Effector memory CD8-positive, alpha-beta T cell (primary cell): ENCODE results near the gene NTNG2.

Experiments used
- ATAC-seq: fragments of 150-1000 bp; cut with Tn5 transposase; replicated peaks from 2 replicates; pipeline ENCODE4 v1.10.0; 2021; ENCODE audit warnings: mild to moderate bottlenecking, moderate library complexity
- DNase-seq, 3 experiments: peaks; one replicate each; pipeline ENCODE4 v3.0.0; 2021
- H3K27ac Mint-ChIP-seq, 2 donors: one replicate each; pipeline ENCODE4 v1.8.0; 2022; ENCODE audit warnings: mild to moderate bottlenecking in 2 of 2, mixed read lengths in 2 of 2, moderate library complexity in 2 of 2
- H3K27me3 Mint-ChIP-seq, 2 donors: one replicate each; pipeline ENCODE4 v1.8.0; 2022; ENCODE audit warnings: mixed read lengths in 2 of 2
- H3K36me3 Mint-ChIP-seq: one replicate; pipeline ENCODE4 v1.8.0; 2022; ENCODE audit warnings: mild to moderate bottlenecking, moderate library complexity, mixed read lengths; ENCODE audit not compliant: insufficient read depth
- H3K4me1 Mint-ChIP-seq, 2 donors: one replicate each; pipeline ENCODE4 v1.8.0; 2022; ENCODE audit warnings: low read depth in 2 of 2, mixed read lengths in 2 of 2
- H3K4me3 Mint-ChIP-seq, 2 donors: one replicate each; pipeline ENCODE4 v1.8.0; 2022; ENCODE audit warnings: mild to moderate bottlenecking in 2 of 2, mixed read lengths in 2 of 2, moderate library complexity in 2 of 2
- H3K9me3 Mint-ChIP-seq, 2 donors: one replicate each; pipeline ENCODE4 v1.8.0; 2022; ENCODE audit warnings: mixed read lengths in 2 of 2

NTNG2 gene

DNA sequence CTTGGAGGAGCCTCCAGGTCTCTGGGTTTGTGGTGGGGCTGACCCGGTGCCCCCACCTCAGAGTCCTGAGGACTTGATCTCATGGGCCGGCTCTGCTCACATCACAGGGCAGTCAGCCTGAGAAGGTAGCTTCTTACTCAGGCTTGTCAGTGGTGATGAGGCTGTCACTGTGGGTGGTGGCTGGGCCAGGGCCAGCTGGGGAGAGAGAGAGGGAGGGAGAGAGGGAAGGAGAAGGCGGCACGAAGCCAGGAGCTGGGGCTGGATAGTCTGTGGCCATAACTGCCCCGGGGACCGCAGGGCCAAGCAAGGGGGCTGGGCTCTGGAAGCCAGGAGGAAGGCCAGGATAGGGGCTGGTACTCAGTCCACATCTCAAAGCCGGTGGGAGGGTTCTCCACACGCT, 6.5 kb downstream of the NTNG2 start:
- no peak for DNase-seq
- peaks cover 19 to 44% of the 10 kb centered on the region in 2 donors for H3K27me3 Mint-ChIP-seq
- ATAC-seq: no peak
- no peak overlapping the region for H3K27ac Mint-ChIP-seq
- no peaks in the 10 kb centered on the region for H3K9me3 Mint-ChIP-seq
- no peaks in the 10 kb centered on the region for H3K36me3 Mint-ChIP-seq
- H3K4me1 Mint-ChIP-seq: peaks cover 4 to 6% of the 10 kb centered on the region in 2 donors
- no peak overlapping the region for H3K4me3 Mint-ChIP-seq

DNA sequence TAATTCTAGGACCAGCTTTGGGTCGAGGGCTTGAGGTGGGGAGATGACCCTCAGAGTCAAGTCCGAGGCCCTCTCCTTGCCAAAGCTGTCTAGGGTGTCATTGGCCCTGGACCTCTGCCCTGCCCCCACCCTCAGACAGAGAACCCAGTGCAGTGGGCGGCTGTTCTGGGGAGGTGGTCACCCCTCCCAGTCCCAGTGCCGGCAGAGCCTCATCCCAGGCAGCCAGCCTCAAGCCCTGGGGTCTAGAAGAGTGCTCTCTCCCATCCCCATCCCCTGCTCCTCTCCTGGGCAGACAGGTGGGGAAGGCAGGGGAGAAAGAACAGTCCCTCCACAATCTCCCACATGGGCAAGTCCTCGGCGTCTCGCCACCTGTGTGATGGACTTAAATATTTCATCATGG, 7.0 kb downstream of the NTNG2 start:
- no peaks in the 10 kb centered on the region for H3K9me3 Mint-ChIP-seq
- no peak overlapping the region for H3K27ac Mint-ChIP-seq
- H3K4me1 Mint-ChIP-seq: peaks cover 3 to 5% of the 10 kb centered on the region in 2 donors
- H3K36me3 Mint-ChIP-seq: no peaks in the 10 kb centered on the region
- ATAC-seq (no peak), DNase-seq (no peak)
- H3K4me3 Mint-ChIP-seq: no peak overlapping the region
- H3K27me3 Mint-ChIP-seq: peaks cover 17 to 44% of the 10 kb centered on the region in 2 donors

DNA sequence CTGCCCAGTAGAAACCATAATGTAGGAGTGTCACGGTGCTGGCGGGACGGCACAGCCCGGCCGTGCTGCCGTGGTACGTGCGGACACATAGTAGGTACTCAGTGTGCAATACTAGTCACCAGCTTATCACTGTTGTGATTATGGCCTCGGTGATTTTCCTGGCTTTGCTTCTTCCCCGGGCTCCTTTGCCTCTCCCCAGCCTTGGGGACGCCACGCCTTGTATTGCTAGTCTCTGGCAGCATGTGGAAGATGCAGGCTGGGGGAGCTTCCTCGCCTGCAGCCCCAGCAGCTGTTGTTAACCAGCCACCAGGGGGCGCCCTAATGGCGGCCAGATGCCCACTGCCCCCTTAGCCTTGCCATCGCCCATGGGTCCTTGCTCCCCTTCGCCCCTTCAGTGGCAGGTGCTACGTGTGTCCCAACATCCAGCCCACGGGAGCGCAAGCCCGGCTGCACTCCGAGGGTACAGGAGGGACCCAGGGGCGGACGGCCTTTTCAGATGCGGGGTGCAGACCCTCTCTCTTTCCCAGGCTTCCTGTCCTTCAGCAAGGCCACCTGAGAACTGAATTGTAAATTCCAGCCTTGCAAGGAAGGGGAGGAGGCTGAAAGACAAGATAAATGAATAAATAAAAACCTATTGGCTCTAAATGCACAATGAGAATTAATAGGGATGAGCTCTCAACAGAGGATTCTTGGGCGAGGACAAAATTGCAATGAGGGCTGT, 8.0 kb downstream of the NTNG2 start:
- ATAC-seq: peak; percentile 68
- peak; percentile 43 to 53 (median 48) for DNase-seq
- no peak overlapping the region for H3K4me3 Mint-ChIP-seq
- H3K36me3 Mint-ChIP-seq: no peaks in the 10 kb centered on the region
- H3K27ac Mint-ChIP-seq: no peak overlapping the region
- H3K27me3 Mint-ChIP-seq: peaks cover 8 to 37% of the 10 kb centered on the region in 2 donors
- H3K9me3 Mint-ChIP-seq: no peaks in the 10 kb centered on the region
- peaks cover 0 to 3% of the 10 kb centered on the region in 2 donors for H3K4me1 Mint-ChIP-seq

DNA sequence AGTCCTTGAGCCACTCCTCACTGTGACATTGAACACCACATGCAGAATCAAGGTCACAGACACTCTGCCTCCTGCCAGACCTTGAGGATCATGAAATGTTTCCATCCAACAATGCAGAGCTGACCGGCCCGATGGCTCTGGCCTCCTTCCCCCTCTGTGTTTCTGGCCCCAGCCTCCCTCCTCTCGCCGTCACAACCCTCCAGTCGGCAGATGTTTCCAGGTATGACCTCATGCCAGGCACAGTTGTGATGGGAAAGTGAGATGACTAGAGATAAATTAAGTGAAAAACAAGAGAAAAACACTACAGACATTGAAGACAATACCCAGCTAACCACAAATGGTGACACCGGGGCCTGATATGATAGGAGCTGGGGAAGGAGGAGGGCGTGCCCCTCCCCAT, 9.8 kb downstream of the NTNG2 start:
- no peak overlapping the region for H3K27ac Mint-ChIP-seq
- no peaks in the 10 kb centered on the region for H3K36me3 Mint-ChIP-seq
- peaks cover 4 to 18% of the 10 kb centered on the region in 2 donors for H3K27me3 Mint-ChIP-seq
- no peaks in the 10 kb centered on the region for H3K9me3 Mint-ChIP-seq
- DNase-seq: no peak
- H3K4me3 Mint-ChIP-seq: no peak overlapping the region
- peaks cover 0 to 2% of the 10 kb centered on the region in 2 donors for H3K4me1 Mint-ChIP-seq
- ATAC-seq: no peak

DNA sequence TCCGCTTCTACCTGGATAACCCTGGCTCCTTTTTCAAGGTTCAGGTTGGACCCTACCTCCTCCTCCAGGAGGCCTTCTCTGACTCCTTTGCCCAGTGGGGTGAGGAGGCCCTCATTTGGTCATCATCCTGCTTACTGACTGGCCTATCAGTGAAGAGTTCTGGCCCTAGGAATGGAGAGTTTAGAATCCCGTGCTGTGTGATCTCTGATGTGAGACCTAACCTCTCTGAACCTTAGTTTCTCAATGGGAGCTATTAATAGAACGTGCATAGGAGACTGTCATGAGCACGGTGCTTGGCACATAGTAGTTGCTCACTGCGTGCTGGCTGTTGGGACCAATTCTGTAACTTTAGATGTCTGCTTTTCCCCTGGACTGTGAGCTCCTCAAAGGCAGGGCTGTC, 10.3 kb downstream of the NTNG2 start:
- peaks cover 0 to 13% of the 10 kb centered on the region in 2 donors for H3K27me3 Mint-ChIP-seq
- no peak overlapping the region for H3K4me3 Mint-ChIP-seq
- no peak for DNase-seq
- H3K36me3 Mint-ChIP-seq: no peaks in the 10 kb centered on the region
- H3K9me3 Mint-ChIP-seq: no peaks in the 10 kb centered on the region
- peaks cover 0 to 2% of the 10 kb centered on the region in 2 donors for H3K4me1 Mint-ChIP-seq
- no peak overlapping the region for H3K27ac Mint-ChIP-seq
- ATAC-seq: no peak

DNA sequence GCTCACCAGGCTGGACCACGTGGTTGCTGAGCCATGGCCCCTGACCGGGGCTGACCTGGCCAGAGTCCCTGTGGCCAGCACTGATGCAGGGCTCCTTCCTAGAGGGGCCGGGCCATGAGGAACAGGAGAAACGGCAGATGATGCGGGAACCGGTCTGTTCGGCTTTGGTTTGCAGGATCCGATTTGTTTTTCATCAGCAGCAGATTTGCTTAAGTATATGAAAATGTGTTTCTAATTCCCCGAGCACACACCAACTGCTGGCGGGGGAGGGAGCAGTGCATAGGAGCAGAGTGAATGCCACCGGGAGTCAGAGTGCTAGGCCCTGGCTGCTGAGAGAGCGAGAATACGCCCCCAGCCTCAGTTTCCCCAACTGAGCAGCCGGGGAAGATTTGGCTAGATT, 13.6 kb downstream of the NTNG2 start:
- Mint-ChIP-seq H3K4me1 (no peaks in the 10 kb centered on the region), H3K27ac (no peak overlapping the region), H3K4me3 (no peak overlapping the region), H3K36me3 (no peaks in the 10 kb centered on the region), H3K27me3 (peaks cover 0 to 20% of the 10 kb centered on the region in 2 donors), H3K9me3 (no peaks in the 10 kb centered on the region)
- ATAC-seq: no peak
- DNase-seq: no peak

DNA sequence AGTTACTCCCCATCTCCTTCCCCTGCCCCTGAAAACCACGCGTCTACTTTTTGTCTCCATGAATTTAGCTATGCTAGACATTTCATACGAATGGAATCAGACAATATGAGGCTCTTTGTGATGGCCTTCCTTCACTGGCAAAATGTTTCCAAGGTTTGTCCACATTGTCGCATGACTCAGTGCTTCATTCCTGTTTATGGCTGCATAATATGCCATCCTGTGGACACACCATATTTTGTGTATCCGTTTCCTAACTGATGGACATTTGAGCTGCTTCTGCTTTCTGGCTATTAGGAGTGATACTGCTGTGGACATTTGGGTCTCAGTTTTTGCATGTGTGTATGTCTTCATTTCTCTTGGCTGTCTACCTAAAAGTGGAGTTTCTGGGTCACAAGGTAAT, 14.5 kb downstream of the NTNG2 start:
- no peak for ATAC-seq
- Mint-ChIP-seq H3K4me3 (no peak overlapping the region), H3K27me3 (peaks cover 0 to 27% of the 10 kb centered on the region in 2 donors), H3K9me3 (no peaks in the 10 kb centered on the region), H3K27ac (no peak overlapping the region), H3K36me3 (no peaks in the 10 kb centered on the region), H3K4me1 (no peaks in the 10 kb centered on the region)
- no peak for DNase-seq

DNA sequence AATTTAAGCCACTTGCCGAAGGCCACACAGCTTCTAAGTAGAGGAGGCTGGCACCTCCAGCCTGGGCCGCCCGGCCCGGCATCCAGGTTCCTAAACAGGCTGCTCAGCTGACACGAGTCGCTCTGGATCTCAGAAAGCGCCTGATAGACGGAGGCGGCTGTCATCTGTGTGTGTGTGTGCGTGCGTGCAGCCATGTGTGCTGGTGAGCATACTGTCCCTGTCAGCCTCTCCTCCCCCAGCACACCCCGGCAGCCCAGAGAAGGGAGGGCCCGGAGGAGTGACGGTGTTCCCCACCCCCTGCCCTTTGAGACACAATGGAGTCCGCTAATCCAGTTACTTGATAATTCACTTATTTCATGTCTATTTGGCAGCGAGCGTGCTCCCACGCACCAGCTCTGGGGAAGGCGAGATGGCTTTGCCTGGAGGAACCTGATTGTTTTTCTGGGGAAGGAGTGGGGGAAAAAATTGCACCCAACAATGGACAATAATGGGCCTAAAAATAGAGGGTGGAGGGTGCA, 20.0 kb downstream of the NTNG2 start:
- H3K27ac Mint-ChIP-seq: no peak overlapping the region
- no peak for DNase-seq
- no peaks in the 10 kb centered on the region for H3K36me3 Mint-ChIP-seq
- H3K4me1 Mint-ChIP-seq: peaks cover 0 to 2% of the 10 kb centered on the region in 2 donors
- H3K27me3 Mint-ChIP-seq: peaks cover 10 to 71% of the 10 kb centered on the region in 2 donors
- no peaks in the 10 kb centered on the region for H3K9me3 Mint-ChIP-seq
- no peak overlapping the region for H3K4me3 Mint-ChIP-seq
- no peak for ATAC-seq

DNA sequence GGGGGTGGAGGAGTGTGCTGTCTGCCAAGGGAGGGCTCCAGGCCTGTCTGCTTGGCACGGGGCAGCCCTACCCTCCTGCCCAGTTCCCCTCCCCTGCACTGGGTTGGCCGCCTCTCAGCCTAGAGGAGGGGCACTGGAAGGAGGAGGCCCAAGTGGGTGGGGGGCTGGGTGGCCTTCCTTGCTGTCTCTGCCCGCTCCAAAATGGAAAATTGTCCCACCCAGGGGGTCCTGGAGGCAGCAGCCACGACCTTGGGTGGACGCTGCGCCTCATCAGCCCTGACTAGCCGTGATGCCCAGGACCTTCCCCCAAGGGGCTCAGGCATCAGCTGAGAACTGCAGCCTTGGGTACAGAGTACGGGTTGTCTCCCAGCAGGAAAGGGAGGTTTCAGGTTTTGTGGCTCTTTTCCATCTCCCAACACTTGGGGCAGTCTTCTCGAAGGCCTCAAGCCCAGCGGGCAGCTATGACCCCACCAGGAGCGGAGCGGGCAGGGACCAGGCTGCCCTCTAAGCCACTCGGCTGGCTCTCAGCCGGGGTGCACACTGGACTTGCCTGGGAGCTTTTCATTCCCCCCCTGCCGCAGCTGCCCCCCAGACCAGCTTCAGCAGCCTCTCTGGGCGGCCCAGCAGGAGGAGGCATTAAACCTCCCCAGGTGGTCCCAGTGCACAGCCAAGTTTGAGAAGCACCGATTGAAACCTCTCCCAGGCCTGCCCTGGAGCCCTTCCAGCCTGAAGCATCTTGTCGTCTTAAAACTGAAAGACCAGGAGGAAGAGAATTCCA, 20.6 kb downstream of the NTNG2 start:
- no peak overlapping the region for H3K4me3 Mint-ChIP-seq
- no peaks in the 10 kb centered on the region for H3K9me3 Mint-ChIP-seq
- no peaks in the 10 kb centered on the region for H3K36me3 Mint-ChIP-seq
- H3K27ac Mint-ChIP-seq: no peak overlapping the region
- H3K27me3 Mint-ChIP-seq: peaks cover 16 to 77% of the 10 kb centered on the region in 2 donors
- DNase-seq (no peak), ATAC-seq (no peak)
- peaks cover 0 to 2% of the 10 kb centered on the region in 2 donors for H3K4me1 Mint-ChIP-seq

DNA sequence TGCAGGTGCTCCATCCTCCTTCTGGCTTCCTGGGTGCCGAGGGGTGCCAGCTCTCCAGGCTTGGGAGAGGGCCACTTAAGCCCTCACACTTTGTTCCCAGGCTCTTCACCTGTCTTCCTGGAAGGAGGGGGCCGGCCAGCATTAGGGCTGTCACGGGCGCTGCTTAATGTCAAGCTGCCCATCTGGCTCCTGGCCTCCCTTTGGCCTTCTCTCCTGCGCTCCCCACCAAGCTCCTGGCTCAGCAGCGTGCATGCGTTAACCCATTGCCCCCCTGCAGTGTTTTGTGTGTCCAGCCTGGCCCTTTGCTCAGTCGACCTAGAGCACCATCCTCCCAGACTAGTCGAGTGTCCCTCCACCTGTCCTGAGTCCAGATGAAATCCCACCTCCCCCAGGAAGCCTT, 21.3 kb downstream of the NTNG2 start:
- H3K9me3 Mint-ChIP-seq: no peaks in the 10 kb centered on the region
- H3K4me1 Mint-ChIP-seq: peaks cover 0 to 2% of the 10 kb centered on the region in 2 donors
- H3K27ac Mint-ChIP-seq: no peak overlapping the region
- DNase-seq (no peak), ATAC-seq (no peak)
- peaks cover 16 to 79% of the 10 kb centered on the region in 2 donors for H3K27me3 Mint-ChIP-seq
- no peak overlapping the region for H3K4me3 Mint-ChIP-seq
- H3K36me3 Mint-ChIP-seq: no peaks in the 10 kb centered on the region

DNA sequence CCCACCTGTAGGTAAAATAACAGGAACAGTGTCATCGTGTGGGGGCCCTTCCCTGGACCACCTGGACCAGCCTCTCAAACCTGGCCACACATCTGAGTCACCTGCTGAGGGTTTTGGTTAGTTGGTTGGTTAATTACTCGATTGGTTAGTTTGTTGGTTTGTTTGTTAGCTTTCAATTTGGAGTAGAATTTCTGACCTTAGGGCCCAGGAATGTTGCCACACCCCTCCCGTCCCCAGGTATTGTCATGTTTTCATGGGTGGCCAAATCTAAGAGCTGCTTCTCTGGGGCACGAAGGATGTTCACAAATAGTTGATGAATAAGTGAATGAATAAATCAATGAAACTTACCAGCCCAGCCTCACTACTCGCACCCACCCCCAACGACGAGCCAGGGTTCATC, 21.9 kb downstream of the NTNG2 start:
- Mint-ChIP-seq H3K27ac (no peak overlapping the region), H3K36me3 (no peaks in the 10 kb centered on the region), H3K27me3 (peaks cover 16 to 82% of the 10 kb centered on the region in 2 donors), H3K4me3 (no peak overlapping the region), H3K4me1 (peaks cover 0 to 2% of the 10 kb centered on the region in 2 donors), H3K9me3 (no peaks in the 10 kb centered on the region)
- DNase-seq (no peak), ATAC-seq (no peak)

DNA sequence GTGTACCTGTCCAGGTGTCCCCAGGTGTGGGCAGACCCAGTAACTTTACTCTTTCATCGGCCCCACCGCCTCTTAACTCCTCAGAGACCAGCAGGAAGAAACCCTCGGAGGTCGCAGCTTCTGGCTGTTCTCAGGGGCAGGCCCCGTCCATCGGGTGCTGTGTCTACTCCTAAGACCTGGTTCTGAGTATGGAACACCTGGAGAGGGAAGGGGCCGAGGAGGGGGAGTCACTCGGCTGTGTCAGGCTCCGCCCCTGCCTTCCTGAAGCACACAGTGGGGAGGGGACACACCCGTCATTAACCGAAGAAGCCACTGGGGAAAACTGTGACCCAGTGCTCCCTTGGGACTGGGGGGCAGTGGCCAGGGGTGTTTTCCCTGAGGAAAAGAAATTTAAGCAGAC, 22.3 kb downstream of the NTNG2 start:
- H3K27me3 Mint-ChIP-seq: peaks cover 16 to 83% of the 10 kb centered on the region in 2 donors
- H3K36me3 Mint-ChIP-seq: no peaks in the 10 kb centered on the region
- no peak overlapping the region for H3K4me3 Mint-ChIP-seq
- H3K27ac Mint-ChIP-seq: no peak overlapping the region
- no peak for ATAC-seq
- H3K4me1 Mint-ChIP-seq: peaks cover 0 to 2% of the 10 kb centered on the region in 2 donors
- no peak for DNase-seq
- H3K9me3 Mint-ChIP-seq: no peaks in the 10 kb centered on the region

DNA sequence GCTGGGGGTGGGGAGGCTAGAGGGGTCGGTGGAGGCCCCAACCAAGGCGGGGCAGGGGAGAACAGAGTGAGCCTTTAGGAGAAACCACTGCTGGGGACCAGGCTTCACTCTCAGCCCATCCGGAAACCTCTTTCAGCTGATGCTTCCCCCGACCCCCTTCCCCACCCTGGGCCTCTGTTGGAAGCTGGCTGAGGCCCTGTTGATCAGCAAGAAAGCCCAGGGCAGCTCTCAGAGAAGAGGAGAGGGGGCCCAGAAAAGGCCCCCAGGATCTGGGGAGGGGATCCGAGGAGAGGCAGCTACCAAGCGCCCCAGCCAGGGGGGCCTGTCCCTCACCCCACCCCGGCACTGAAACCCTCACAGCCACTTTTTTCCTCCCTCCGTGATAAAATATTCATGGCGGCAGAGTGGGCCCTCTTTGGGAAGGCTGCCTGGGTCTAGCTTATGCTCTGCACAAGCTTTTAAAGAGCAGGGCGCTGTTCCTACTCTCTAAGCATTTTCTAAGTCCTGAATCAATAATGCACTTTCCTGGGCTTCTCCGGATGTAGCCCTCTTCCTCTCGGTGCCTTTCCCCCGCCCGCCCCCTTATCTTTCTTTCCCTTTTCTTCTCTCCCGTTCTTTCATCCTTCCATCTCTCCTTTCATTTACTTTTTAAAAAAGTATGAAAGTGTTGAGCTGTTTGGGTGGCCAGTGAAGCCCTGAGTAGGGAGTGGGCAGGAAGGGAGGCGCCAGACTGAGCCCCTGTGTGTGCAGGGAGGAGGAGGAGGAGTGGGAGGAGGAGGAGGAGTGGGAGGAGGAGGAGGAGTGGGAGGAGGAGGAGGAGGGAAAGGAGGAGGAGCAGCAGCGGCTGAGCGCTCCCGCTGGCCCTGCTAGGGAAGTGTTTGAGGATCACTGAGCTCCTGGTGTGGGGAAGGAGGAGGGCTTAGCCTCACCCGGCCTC, 23.5 kb downstream of the NTNG2 start:
- Mint-ChIP-seq H3K4me3 (no peak overlapping the region), H3K27me3 (peaks cover 16 to 82% of the 10 kb centered on the region in 2 donors), H3K27ac (no peak overlapping the region), H3K4me1 (peaks cover 0 to 2% of the 10 kb centered on the region in 2 donors), H3K36me3 (no peaks in the 10 kb centered on the region), H3K9me3 (no peaks in the 10 kb centered on the region)
- DNase-seq (no peak), ATAC-seq (no peak)
